ENCODE data around the gene CDC42EP5.
"Not testable (repeated sequence)": the region's sequence is repeated elsewhere in the genome, so short reads cannot be mapped to it uniquely, and the experiment has no call there.

Gene CDC42EP5

GRCh38 chr19:54478677-54479266, 5.7 kb upstream of the CDC42EP5 start:
- Mint-ChIP-seq H3K9me3 (no peaks in the 10 kb centered on the region), H3K27me3 (peaks cover 42 to 63% of the 10 kb centered on the region in 2 donors), H3K4me1 (peaks cover 14 to 28% of the 10 kb centered on the region in 2 donors), H3K4me3 (no peak overlapping the region), H3K36me3 (no peaks in the 10 kb centered on the region), H3K27ac (no peak overlapping the region)
- peak; percentile 48 to 56 for ATAC-seq (replicated peaks)
- DNase-seq, result no peak

GRCh38 chr19:54477650-54478049, 4.6 kb upstream of the CDC42EP5 start:
- no peaks in the 10 kb centered on the region for H3K36me3 Mint-ChIP-seq
- no peaks in the 10 kb centered on the region for H3K9me3 Mint-ChIP-seq
- no peak overlapping the region for H3K4me3 Mint-ChIP-seq
- H3K4me1 Mint-ChIP-seq, result peaks cover 18 to 28% of the 10 kb centered on the region in 2 donors
- no peak for ATAC-seq (replicated peaks)
- H3K27me3 Mint-ChIP-seq, result peaks cover 46 to 65% of the 10 kb centered on the region in 2 donors
- no peak for DNase-seq
- peak overlapping the region; percentile 56 for H3K27ac Mint-ChIP-seq

- DNase-seq (no peak), ATAC-seq (replicated peaks) (no peak)
- Mint-ChIP-seq H3K36me3 (no peaks in the 10 kb centered on the region), H3K27me3 (peaks cover 52 to 67% of the 10 kb centered on the region in 2 donors), H3K4me3 (no peak overlapping the region), H3K9me3 (no peaks in the 10 kb centered on the region), H3K4me1 (peaks cover 13 to 24% of the 10 kb centered on the region in 2 donors), H3K27ac (no peak overlapping the region)
Observed at GRCh38 chr19:54475706-54476105, 2.6 kb upstream of the CDC42EP5 start.

GRCh38 chr19:54473892-54474372, 836 bp upstream of the CDC42EP5 start:
- ATAC-seq (replicated peaks), result no peak
- peaks cover 20 to 21% of the 10 kb centered on the region in 2 donors for H3K4me1 Mint-ChIP-seq
- H3K27ac Mint-ChIP-seq, result no peak overlapping the region
- H3K4me3 Mint-ChIP-seq, result no peak overlapping the region
- peaks cover 62 to 72% of the 10 kb centered on the region in 2 donors for H3K27me3 Mint-ChIP-seq
- no peak for DNase-seq
- no peaks in the 10 kb centered on the region for H3K9me3 Mint-ChIP-seq
- H3K36me3 Mint-ChIP-seq, result no peaks in the 10 kb centered on the region

GRCh38 chr19:54470991-54471782, 1.9 kb downstream of the CDC42EP5 start:
- no peaks in the 10 kb centered on the region for H3K9me3 Mint-ChIP-seq
- ATAC-seq (replicated peaks) (peak; percentile 58 to 63), DNase-seq (no peak)
- peak overlapping the region; percentile 70 to 74 for H3K4me3 Mint-ChIP-seq
- peaks cover 38 to 54% of the 10 kb centered on the region in 2 donors for H3K27me3 Mint-ChIP-seq
- peak overlapping the region; percentile 60 for H3K27ac Mint-ChIP-seq
- H3K4me1 Mint-ChIP-seq, result peaks cover 21% of the 10 kb centered on the region in 2 donors
- no peaks in the 10 kb centered on the region for H3K36me3 Mint-ChIP-seq

- ATAC-seq (replicated peaks) (no peak), DNase-seq (no peak)
- no peaks in the 10 kb centered on the region for H3K36me3 Mint-ChIP-seq
- peaks cover 26 to 29% of the 10 kb centered on the region in 2 donors for H3K4me1 Mint-ChIP-seq
- peak overlapping the region; percentile 48 to 74 for H3K4me3 Mint-ChIP-seq
- H3K27ac Mint-ChIP-seq, result peak overlapping the region; percentile 16
- no peaks in the 10 kb centered on the region for H3K9me3 Mint-ChIP-seq
- peaks cover 41 to 52% of the 10 kb centered on the region in 2 donors for H3K27me3 Mint-ChIP-seq
Observed at GRCh38 chr19:54470276-54470887, 2.7 kb downstream of the CDC42EP5 start.

- peaks cover 37 to 45% of the 10 kb centered on the region in 2 donors for H3K27me3 Mint-ChIP-seq
Observed at GRCh38 chr19:54469496-54469934, 3.6 kb downstream of the CDC42EP5 start.

GRCh38 chr19:54466110-54466480, 7.0 kb downstream of the CDC42EP5 start:
- Mint-ChIP-seq H3K4me1 (peaks cover 32 to 45% of the 10 kb centered on the region in 2 donors), H3K27ac (peak overlapping the region; percentile 81), H3K36me3 (peaks cover 2 to 12% of the 10 kb centered on the region in 2 donors), H3K27me3 (peaks cover 20 to 24% of the 10 kb centered on the region in 2 donors), H3K4me3 (peak overlapping the region; percentile 55 to 70)
- DNase-seq; H3K9me3 Mint-ChIP-seq; ATAC-seq (replicated peaks): not testable (repeated sequence)

More at GRCh38 chr19:54469496-54469934, 3.6 kb downstream of the CDC42EP5 start:
- Mint-ChIP-seq H3K36me3 (peaks cover 0 to 3% of the 10 kb centered on the region in 2 donors), H3K4me1 (peaks cover 29 to 34% of the 10 kb centered on the region in 2 donors), H3K27ac (no peak overlapping the region), H3K4me3 (no peak overlapping the region), H3K9me3 (no peaks in the 10 kb centered on the region)
- no peak for ATAC-seq (replicated peaks)
- no peak for DNase-seq

GRCh38 chr19:54465426-54466109, 7.5 kb downstream of the CDC42EP5 start:
- peaks cover 16 to 18% of the 10 kb centered on the region in 2 donors for H3K27me3 Mint-ChIP-seq
- peaks cover 29 to 45% of the 10 kb centered on the region in 2 donors for H3K4me1 Mint-ChIP-seq
- no peak for DNase-seq
- peak overlapping the region; percentile 81 for H3K27ac Mint-ChIP-seq
- peaks cover 7 to 15% of the 10 kb centered on the region in 2 donors for H3K36me3 Mint-ChIP-seq
- ATAC-seq (replicated peaks), result no peak
- no peaks in the 10 kb centered on the region for H3K9me3 Mint-ChIP-seq
- H3K4me3 Mint-ChIP-seq, result peak overlapping the region; percentile 55 to 70

GRCh38 chr19:54464630-54465425, 8.3 kb downstream of the CDC42EP5 start:
- no peaks in the 10 kb centered on the region for H3K9me3 Mint-ChIP-seq
- peaks cover 9 to 11% of the 10 kb centered on the region in 2 donors for H3K27me3 Mint-ChIP-seq
- DNase-seq (peak; percentile 89), ATAC-seq (replicated peaks) (peak; percentile 68 to 69)
- peak overlapping the region; percentile 93 for H3K27ac Mint-ChIP-seq
- H3K36me3 Mint-ChIP-seq, result peaks cover 9 to 17% of the 10 kb centered on the region in 2 donors
- H3K4me3 Mint-ChIP-seq, result peak overlapping the region; percentile 78 to 81
- H3K4me1 Mint-ChIP-seq, result peaks cover 24 to 49% of the 10 kb centered on the region in 2 donors

GRCh38 chr19:54464044-54464629, 9.0 kb downstream of the CDC42EP5 start:
- DNase-seq (peak; percentile 94), ATAC-seq (replicated peaks) (peak; percentile 68 to 71)
- Mint-ChIP-seq H3K4me3 (peak overlapping the region; percentile 78 to 81), H3K36me3 (peaks cover 13 to 24% of the 10 kb centered on the region in 2 donors), H3K27me3 (peaks cover 3 to 6% of the 10 kb centered on the region in 2 donors), H3K9me3 (no peaks in the 10 kb centered on the region), H3K27ac (peak overlapping the region; percentile 93), H3K4me1 (peaks cover 27 to 56% of the 10 kb centered on the region in 2 donors)

- H3K9me3 Mint-ChIP-seq, result no peaks in the 10 kb centered on the region
Observed at GRCh38 chr19:54463531-54464043, 9.5 kb downstream of the CDC42EP5 start, which contains the start of gene LENG9. Gene LENG9 (minus strand): TSS chr19:54463778. CDS start chr19:54463526, 252 bp downstream.

More at GRCh38 chr19:54463531-54464043, 9.5 kb downstream of the CDC42EP5 start, which contains the start of gene LENG9:
- peak; percentile 95 for DNase-seq
- Mint-ChIP-seq H3K4me3 (peak within 1 kb of the TSS; percentile 81 to 85), H3K36me3 (peaks cover 19 to 29% of the 10 kb centered on the region in 2 donors), H3K27me3 (peaks cover under 1 to 3% of the 10 kb centered on the region in 2 donors), H3K4me1 (peaks cover 32 to 61% of the 10 kb centered on the region in 2 donors), H3K27ac (peak within 1 kb of the TSS; percentile 93)
- peak; percentile 59 to 69 for ATAC-seq (replicated peaks)
